Brain pericyte (primary cell): ENCODE results near the gene SMYD3.

Experiments
- DNase-seq: peaks from one replicate; pipeline ENCODE4 v3.0.0-alpha.2; 2012; ENCODE audit warnings: low read depth, low spot score

Gene SMYD3

DNA sequence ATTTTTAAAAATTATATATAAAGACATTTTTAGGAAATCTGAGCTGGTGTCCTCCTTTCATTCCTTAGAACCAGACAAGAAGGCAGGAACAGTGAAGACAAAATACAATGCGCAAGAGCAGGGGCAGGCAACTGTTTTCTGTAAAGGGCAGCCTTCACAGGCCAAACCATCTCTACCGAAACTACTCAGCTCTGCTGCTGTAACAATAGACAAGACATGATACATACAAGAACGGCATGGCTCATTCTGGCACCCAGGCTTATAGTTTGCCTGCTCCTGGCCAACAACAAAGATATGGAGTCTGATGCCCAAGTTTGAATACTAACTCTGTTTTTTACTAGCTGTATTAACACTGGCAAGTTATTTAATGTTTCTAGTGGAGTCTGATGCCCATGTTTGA lies 232.0 kb downstream of the SMYD3 start:
- DNase-seq, result no peak

DNA sequence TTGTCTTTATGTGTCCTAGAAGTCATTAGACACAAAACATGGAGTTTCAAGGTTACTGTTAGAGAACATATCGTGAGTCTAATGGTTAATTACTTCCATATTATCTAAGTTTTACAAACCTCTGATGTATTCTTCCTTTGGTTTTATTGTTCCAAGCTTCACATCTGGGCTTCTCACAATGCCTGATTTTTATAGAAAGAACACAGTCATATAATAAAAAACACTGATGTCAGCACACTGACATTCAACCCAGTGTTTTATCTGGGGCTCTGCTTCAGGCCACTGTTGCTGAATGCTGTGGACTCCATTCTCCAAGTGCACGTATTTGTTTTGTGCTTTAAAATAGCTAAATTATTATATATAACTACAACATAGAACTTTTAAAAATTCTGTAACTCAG lies 232.9 kb downstream of the SMYD3 start:
- DNase-seq, result no peak

DNA sequence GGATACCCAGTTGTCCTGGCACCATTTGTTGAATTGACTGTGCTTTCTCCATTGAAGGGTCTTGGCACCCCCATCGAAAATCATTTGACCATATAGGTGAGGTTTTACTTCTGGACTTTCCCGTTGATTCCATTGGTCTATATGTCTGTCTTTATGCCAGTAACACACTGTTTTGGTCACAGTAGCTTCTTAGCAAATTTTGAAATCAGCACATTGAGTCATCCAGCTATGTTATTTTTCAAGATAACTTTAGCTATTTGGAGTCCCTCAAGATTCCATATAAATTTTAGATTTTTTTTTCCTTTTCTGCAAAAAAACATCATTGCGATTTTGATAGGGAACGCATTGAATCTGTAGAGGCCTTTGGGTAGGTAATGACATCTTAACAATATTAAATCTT lies 235.6 kb downstream of the SMYD3 start:
- no peak for DNase-seq

DNA sequence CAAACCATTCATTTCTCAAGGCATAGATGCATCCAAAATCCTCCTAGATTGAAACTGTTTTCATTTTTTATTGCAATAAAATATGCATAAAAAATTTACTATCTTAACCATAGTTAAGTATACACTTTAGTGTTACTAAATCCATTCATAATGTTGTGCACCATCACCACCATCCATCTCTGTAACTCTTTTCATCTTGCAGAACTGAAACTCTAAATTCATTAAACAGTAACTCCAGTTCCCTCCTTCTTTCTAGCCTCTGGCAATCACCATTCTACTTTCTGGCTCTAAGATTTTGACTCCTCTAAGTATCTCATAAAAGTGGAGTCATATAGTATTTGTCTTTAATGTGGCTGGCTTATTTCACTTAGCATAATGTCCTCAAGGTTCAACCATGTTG lies 236.8 kb downstream of the SMYD3 start:
- no peak for DNase-seq

DNA sequence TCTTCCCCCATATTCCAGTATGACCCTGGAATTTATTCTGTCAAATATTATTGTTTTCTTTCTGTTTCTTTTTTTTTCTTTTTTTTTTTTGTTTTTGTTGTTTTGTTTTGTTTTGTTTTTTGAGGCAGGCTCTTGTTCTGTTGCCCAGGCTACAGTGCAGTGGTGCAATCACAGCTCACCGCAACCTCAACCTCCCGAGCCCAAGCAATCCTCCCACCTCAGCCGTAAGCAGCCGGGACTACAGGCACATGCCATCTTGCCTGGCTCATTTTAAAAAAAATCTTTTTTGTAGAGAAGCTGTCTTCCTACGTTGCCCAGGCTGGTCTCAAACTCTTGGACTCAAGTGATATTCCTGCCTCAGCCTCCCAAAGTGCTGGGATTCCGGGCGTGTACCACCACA lies 237.6 kb downstream of the SMYD3 start:
- DNase-seq, result no peak

DNA sequence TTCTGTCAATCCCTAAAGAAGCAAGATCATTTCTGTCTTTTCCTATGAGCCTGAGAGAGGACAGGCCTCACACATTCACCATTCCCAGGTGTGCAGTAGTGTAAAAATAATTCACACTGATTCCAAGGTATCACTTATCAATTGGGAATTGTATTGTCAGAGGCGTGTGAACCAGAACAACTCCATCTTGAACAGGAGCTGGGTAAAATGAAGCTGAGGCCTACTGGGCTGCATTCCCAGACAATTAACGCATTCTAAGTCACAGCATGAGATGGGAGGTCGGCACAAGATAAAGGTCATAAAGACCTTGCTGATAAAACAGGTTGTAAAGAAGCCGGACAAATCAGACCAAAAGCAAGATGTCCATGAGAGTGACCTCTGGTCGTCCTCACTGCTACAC lies 239.2 kb downstream of the SMYD3 start:
- no peak for DNase-seq

DNA sequence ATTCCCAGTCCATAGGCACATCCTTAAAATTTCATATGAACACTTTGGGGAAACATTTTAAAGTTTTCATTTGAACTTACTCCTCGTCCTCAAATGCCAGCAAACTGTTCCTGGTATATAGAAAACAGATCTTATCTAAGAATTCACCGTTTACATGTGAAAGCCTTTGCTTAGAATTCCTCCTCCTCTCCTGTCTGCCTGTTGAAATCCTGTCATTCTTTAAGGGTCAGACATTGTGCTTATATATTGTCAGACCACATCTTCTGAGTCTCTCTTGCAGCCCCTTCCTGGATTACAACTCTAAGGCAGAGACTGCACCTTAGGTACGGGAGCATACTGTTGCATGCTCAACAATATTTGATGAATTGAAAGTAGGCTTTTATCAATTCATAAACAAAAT lies 239.7 kb downstream of the SMYD3 start:
- DNase-seq, result no peak

DNA sequence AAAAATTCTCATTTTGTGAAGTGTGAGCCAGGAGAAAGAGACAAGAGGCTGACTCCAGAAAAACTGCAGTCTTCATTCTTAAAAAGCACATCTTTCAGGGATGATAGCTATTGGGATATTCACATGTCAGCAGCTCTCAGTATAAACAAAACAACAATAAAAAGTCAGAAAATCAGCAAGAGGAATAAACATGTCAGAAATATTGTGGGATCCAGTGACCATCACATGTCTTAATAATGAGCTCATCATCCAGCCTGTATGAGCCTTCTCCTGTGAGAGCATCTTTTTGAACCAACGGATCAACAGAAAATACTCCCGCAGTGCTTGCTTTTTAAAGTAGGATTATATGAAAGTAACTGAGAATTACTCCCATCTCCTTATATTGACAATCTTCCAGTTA lies 241.6 kb downstream of the SMYD3 start:
- DNase-seq, result no peak

DNA sequence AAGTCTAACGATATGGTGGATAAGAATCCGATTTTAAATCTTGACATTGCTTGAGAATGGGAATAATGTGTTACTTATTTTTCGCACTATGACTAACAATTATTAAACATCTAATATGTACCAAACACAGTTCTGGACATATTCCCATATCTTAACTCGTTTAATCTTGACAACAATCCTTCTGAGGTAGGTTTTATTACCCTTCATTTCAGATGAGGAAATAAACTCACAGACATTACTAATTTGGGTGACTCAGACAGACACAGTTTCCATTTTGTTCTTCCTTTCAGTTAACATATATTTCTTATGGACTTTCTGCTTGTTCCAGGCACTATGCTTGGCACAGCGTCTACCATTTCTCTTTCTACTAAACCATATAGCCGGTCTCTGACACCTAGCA lies 244.8 kb downstream of the SMYD3 start:
- DNase-seq, result no peak

DNA sequence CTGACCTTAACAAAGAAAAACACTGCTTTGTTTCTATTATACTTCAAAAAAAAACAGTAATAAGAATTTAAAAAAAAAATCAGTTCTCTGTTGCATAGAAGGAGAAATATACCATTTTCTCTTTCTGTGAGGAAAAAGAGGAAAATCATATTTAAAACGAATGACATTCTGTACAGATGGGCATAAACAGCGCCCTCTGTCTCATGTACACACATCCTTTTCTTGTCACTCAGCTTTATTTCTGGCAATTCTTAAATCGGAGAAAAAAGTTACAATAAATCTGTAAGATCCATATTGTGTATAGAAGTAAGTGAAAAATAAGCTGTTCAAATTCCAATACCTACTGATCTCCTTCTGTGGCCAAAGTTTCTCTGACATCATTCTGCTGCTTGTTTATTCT lies 245.4 kb downstream of the SMYD3 start:
- no peak for DNase-seq

DNA sequence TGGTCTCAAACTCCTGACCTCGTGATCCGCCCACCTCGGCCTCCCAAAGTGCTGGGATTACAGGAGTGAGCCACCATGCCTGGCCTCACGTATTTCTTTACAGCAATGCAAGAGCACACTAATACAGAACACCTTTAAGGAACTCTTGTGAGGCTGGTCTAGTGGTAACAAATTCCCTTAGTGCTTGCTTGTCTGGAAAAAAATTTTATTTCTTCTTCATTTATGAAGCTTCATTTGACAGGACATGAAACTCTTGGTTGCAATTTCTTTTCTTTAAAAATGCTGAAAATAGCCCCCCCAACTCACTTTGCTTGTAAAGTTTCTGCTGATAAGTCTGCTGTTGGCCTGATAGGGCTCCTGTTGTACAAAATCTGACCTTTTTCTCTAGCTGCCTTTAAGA lies 248.8 kb downstream of the SMYD3 start:
- DNase-seq, result no peak

DNA sequence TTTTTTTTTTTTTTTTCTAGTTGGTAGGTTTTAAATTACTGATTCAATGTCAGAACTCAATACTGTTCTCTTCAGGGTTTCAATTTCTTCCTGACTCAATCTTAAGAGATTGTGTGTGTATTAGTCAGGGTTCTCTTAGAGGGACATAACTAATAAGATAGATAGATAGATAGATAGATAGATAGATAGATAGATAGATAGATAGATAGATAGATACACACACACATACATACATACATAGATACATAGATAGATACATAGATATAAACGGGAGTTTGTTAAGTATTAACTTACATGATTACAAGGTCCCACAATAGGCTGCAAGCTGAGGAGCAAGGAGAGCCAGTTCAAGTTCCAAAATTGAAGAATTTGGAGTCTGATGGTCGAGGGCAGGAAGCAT lies 251.3 kb downstream of the SMYD3 start:
- DNase-seq, result no peak

DNA sequence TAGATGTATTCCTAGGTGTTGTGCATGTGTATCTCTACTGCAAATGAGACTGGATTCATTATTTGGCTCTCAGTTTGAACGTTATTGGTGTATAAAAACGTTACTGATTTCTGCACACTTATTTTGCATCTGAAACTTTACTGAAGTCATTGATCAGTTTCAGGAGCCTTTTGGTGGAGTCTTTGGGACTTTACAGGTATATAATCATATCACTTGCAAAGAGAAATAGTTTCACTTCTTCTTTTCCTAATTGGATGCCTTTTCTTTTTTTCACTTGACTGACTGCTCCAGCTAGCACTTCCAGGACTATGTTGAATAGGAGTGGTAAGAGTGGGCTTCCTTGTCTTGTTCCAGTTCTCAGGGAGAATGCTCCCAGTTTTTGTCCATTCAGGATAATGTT lies 252.2 kb downstream of the SMYD3 start:
- DNase-seq, result no peak

DNA sequence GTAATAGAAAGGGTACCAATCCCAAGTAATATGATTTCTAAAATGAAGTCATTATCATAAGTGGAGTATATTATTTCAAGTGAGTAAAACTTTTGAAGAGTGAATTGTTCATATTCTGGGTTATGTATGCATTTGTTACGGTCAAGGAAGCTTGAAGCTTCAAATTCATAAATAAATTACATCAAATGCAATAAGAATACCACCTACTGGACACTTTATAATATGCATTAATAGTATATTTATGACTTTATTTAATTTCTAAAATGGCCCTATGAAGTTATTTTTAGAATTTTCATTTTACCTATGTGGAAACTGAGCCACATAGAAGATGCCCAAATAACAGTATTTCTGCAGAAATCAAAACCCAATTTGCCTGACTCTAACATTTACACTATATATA lies 260.6 kb downstream of the SMYD3 start:
- DNase-seq, result no peak

DNA sequence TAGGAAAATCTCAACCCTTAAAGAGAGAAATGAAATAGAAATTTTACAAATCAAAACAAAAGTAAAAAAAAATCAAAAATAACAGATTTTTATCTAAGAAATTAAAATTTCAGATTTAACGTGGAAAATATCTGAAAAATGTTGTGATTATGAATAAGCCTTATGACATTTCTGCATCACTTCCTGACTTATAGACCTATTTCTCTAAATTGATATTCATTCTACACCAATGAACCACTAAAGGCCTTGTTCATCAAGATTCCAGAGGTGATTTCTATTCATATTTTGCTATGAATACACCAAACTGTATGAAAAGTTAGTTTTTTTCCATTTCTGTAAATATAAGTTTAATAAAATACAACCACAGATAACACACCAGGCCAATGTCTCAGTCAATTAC lies 261.5 kb downstream of the SMYD3 start:
- DNase-seq, result no peak

DNA sequence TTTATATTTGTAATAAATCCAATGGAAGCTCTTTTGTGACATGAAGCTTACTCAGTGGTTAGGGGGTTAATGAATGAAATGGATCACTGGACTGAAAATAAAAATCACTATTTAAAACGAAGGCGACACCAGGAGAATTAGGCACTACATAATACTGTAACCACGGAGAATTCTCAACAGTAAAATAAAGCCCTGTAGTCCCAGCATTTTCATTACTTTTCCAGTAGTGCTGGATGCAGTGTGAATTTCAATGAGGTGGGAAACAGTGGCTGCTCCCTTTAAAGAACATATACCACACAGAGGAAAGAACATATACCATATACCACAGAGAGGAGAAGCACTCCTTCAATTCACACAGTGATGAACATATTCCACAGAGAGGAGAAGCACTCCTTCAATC lies 275.0 kb downstream of the SMYD3 start:
- no peak for DNase-seq

DNA sequence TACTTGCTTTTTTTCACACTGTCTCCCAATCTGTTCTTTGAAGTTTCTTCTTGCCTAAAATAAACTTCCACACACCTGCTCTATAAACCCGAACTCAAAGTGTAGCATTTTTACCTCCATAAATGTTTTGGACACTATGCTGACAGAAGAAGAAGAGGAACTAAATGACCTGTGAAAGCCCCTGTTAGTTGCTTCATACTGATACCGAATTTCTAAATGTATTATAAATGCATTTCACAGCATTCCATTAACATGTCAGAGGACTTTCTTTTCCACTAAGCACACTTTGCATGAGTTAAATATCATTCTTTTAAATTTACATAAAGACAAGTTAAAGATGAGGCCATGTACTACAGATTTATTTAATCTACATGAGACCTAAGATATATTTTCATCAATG lies 281.0 kb downstream of the SMYD3 start:
- DNase-seq, result no peak

DNA sequence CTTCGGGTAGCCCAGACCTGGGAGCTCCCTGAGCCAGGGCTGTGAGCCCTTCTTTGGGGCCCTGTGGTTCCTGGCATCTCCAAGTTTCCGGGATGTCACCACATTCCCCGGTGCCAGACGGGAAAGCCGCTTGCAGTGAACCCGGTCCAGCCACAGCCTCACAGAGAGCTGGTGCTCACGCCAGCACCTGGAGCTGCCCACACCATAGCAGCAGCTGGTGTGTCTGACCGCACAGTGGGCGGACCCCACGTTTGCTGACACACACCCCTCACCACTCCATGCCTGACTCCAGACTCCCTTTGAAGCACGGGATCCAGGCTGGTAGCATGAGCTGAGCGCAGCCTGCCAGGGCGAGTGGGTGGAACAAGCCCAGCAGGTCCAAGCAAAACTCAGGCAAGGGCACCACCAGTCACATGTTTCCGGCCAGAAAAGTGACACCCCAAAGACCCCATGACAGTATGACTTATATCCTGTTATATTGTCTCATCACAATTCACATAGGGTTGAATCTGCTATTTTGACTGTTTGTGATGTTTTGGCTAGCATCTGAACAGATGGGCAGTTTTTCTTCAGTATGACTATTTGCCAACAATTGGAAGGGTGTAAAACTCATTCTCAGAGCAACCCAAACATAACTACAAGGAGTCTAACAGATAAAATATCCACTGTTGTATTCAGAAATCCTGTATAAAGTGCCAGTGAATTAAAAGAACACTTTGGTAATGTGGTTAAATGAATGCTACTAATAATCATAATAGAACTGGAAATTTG lies 285.4 kb downstream of the SMYD3 start:
- DNase-seq, result no peak

DNA sequence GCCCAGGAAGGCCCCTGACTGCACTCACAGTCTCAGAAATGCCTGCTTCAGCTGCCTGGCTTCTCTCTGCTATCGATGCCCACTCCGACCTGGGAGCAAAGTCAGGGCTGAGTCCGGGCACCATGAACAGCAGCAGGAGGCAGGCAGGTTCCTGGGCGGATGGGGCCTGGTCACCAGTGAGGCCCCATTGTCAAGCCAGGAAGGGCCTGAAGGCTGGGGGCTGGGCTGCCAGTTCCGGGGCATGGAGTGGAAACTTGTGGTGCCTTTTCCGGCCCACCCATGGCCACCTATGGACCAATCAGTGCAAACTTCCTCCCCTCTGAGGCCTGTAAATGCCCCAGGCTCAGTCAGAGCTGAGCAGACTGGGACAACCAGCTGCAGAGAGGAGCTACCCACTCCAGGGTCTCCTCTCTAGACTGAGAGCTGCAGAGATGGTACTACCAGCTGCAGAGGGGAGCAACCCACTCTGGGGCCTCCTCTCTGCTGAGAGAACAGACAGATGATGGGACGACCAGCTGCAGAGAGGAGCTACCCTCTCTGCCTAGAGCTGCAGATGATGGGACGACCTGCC lies 286.5 kb downstream of the SMYD3 start:
- DNase-seq, result no peak

DNA sequence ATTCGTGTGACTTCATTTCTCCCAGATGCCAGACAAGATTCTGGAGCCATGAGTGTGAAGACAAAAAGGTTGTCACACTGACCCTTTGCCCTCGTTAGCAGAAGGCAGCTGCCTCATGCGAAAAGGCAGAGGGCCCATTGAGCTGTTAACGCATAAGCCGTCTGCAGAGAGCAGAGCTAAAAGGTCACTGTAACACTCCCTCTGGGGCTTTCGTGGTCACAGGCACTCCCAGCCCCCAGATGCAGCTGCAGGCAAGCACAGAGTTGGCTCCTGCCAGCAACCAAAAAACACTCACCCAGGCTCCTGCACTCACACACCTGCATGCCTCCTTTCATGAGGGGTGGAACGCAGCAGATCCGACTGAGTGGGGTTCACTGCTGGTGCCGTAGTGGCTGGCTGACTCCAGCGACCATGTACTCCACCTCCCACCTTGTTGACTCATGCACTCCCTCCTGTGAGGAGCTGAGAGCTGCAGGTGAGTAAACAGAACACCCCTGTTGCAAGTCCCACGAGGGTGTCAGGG lies 287.5 kb downstream of the SMYD3 start:
- peak; percentile 17 for DNase-seq

DNA sequence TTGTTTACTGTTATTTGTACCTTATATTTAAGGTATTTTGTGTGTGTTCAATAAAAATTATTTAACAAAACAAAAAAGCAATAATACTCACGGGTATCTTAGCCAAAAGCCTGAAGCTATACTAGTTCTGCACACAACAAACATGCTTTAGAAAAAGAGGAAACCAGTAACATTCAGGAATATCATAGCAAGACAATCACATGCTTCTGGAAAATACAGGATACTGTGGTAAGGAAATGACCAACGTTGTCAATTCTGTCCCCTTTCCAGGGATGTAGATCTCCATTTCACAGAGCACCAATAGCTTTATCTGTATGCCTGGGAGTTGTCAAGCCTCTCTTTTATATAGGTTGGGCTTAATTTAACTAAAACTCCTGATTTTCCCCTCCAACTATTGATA lies 288.4 kb downstream of the SMYD3 start:
- DNase-seq, result no peak

DNA sequence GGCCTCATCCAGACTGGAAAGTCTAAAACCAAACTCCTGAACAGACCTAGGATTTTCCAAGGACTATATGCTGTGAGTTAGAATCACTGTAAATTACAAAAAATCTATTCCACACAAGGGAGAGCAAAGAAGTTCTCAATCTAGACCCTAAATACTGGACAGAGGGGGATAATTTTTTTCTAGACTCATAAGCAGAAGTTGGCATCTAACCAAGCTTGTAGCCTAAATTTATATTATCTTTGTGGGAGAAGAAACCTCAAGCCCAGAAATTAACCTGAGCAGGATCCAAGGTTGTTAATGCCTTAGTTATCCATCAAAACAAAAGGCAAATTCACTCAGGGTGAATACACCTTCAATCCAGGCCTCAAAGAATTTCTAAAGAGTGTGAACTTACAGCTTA lies 290.2 kb downstream of the SMYD3 start:
- DNase-seq, result no peak

DNA sequence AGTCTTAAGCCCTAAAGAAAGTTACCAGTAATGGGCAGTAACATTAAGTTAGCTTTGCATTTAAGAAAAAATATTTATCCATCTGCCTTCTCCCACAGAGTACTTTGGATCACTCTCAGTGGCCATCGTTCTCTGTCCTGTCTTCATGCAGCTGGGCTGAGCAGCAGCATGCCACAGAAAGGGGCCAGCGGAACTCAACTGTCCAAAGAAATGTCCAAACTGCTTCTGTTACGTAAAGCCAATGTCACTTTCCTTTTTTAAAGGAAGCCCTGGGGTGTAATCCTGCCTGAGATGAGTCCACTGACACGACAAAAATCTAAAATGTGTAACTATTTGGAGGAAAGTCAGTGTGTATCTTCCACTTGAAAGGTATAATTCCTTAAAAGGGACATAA lies 291.6 kb downstream of the SMYD3 start:
- no peak for DNase-seq
